ENCODE data around the gene ALG12.

ALG12 gene

DNA sequence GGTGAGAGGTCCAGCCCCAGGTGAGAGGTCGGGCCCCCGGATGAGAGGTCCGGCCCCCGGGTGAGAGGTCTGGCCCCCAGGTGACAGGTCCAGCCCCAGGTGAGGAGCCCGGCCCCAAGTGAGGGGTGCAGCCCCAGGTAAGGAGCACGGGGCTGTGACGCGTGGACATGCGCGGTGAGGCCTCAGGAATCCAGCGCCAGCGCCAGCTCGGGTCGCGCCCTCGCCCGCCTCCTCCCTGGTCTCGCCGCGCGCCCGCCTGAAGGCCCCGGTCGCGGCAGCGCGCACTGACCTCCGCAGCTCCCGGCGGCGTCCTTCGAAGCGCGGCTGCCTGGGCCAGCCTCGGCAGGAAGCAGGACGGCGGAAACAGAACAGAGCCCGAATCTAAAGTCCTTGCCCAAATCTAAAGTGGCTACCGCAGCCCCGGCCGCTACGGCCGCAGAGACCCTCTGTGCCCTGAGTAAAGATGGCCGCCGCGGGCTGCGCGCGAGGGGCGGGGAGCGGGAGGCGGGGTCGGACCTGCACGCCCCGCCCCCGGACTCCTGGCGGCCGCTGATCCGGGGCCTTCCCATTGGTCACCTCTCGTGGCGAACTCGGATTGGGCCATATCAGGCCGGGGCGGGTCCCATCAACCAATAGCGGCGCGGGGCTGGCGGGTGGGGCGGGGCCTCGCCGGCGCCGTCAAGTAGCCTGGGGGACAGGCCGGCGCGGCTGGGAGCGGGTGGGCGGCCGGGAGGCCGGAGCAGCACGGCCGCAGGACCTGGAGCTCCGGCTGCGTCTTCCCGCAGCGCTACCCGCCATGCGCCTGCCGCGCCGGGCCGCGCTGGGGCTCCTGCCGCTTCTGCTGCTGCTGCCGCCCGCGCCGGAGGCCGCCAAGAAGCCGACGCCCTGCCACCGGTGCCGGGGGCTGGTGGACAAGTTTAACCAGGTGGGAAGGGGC is at the start of gene ALG12, which contains the start of gene CRELD2:
ALG12 (minus strand) TSS at position 465 of the 937 bp plus-strand sequence. CDS start 4,673 bp downstream, outside the sequence.
CRELD2 (plus strand) TSS at position 661 of the 937 bp plus-strand sequence; CDS start at position 797, 136 bp downstream.
- peaks cover 24% of the 10 kb centered on the region for H3K36me3 ChIP-seq (ENCODE audit: control insufficient read depth, insufficient read depth, low read length)
- peak within 1 kb of the TSS; percentile 95 for H3K4me3 ChIP-seq (replicated peaks; ENCODE audit: low read depth, low read length)
- no peaks in the 10 kb centered on the region for H3K27me3 ChIP-seq (replicated peaks; ENCODE audit: control insufficient read depth, insufficient read depth, low read length)
- TF ChIP-seq, protein P1, sequence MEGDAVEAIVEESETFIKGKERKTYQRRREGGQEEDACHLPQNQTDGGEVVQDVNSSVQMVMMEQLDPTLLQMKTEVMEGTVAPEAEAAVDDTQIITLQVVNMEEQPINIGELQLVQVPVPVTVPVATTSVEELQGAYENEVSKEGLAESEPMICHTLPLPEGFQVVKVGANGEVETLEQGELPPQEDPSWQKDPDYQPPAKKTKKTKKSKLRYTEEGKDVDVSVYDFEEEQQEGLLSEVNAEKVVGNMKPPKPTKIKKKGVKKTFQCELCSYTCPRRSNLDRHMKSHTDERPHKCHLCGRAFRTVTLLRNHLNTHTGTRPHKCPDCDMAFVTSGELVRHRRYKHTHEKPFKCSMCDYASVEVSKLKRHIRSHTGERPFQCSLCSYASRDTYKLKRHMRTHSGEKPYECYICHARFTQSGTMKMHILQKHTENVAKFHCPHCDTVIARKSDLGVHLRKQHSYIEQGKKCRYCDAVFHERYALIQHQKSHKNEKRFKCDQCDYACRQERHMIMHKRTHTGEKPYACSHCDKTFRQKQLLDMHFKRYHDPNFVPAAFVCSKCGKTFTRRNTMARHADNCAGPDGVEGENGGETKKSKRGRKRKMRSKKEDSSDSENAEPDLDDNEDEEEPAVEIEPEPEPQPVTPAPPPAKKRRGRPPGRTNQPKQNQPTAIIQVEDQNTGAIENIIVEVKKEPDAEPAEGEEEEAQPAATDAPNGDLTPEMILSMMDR (IDR thresholded peaks at IDR 0.05; ENCODE audit: insufficient read depth, low read length, poor library complexity, severe bottlenecking) = no peak
- DNase-seq (ENCODE audit: extremely low read depth, insufficient read length) = peak; percentile 97

DNA sequence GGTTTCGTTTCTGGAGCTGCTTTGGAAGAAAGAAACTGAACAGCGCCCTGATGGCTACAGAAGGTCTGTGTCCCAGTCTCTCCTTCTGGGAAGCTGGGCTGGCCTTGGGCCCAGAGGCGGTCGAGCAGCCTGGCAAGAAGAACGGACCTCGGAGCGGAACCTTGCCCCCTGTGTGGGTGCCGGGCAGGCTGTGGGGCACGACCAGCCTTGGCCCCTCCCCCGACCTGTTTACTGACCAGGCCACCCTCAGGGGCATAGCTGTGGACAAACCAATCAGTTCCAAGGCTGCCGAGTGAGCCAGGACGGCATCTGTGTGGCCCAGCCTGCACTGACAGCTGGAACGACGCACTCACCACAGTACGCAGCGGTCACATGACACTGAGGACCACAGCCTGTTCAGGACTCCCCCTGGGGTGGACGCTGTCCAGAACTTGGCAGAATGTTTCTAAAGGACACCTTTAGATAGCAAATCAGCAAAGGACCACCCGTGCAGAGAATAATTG is 49.5 kb upstream of the ALG12 start:
- H3K36me3 ChIP-seq (ENCODE audit: control insufficient read depth, insufficient read depth, low read length) = peaks cover 13% of the 10 kb centered on the region
- H3K4me3 ChIP-seq (replicated peaks; ENCODE audit: low read depth, low read length) = no peak overlapping the region
- TF ChIP-seq, protein P1 (IDR thresholded peaks at IDR 0.05; ENCODE audit: insufficient read depth, low read length, poor library complexity, severe bottlenecking) = no peak
- DNase-seq (ENCODE audit: extremely low read depth, insufficient read length) = no peak
- H3K27me3 ChIP-seq (replicated peaks; ENCODE audit: control insufficient read depth, insufficient read depth, low read length) = no peaks in the 10 kb centered on the region

DNA sequence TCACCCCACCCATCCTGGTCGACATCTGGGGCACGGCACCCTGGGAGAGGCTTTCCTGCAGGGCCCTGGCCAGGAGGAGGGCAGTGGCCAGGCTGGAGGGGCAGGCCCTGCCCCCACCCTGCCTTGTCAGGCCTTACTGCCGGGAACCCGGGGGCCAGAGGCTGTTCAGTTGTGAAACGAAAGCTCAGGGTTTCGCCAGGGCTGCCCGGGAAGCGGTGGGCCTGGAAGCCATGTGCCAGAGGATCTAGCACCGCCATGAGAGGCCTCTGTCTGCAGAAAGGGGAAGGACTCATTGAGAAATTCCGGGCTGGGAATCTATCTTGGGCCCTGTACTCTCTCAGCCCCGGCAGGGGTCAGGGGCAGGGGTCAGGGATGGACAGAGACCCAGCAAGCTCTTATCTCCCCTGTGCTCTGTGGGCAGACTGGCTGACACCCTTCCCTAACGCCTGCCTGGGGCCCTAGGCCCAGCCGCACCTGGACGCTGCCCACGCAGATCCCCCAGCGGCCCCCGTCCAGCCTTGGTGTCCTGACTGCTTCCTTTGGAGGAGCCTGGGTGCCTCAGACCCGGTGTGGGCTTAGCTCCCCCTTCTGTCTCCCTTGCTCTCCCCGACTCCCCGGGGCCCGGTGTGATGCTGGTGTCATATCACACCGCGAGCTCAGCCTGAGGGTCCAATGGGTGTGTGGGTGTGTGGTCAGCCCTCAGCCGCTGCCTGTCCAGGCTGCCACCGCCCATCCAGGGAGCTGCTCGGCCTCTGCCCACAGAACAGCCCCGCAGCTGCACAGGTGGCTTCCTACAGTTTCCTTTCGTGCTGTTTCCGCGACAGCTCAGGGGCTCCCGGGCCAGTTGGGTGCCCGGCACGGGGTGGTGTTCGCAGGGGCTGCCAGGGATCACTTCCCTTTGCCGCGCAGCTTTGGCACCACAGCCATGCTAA is 48.8 kb upstream of the ALG12 start:
- H3K27me3 ChIP-seq (replicated peaks; ENCODE audit: control insufficient read depth, insufficient read depth, low read length) = no peaks in the 10 kb centered on the region
- DNase-seq (ENCODE audit: extremely low read depth, insufficient read length) = peak; percentile 61
- H3K36me3 ChIP-seq (ENCODE audit: control insufficient read depth, insufficient read depth, low read length) = peaks cover 13% of the 10 kb centered on the region
- TF ChIP-seq, protein P1 (IDR thresholded peaks at IDR 0.05; ENCODE audit: insufficient read depth, low read length, poor library complexity, severe bottlenecking) = peak; percentile 7
- H3K4me3 ChIP-seq (replicated peaks; ENCODE audit: low read depth, low read length) = no peak overlapping the region

DNA sequence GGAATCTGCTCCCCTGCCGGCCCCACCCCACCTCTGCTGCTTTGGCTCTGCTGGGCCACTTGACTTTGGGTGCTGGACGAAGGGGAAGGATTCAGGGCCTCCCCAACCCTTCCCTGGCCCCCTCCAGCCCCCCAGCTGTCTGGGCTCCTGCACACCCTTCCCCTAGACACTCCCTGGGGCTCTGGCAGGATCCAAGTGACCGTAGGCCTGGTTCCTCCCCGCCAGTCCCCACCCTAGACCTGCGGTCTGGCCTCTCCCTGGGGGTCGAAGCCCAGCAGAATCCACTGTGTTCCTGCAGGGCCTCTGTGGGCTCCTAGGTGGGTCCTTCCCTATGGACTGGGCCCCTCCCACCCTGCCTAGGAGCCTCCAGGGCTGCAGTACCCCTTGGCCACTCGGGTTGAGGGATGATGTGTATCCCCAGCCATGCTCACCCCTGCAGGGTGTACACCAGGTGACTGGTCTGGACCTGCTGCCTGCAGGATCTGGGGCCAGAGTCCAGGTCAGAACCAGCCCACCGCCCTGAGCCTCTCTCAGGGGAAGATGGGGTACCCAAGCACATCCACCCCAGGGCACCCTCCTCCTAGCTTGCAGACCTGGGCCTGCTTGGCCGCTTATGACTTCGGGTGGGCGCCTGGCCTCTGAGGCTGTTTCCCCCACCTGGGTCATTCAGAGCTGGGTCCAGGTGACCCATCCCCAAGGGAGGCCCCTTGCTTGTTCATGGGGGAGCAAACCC is 48.0 kb upstream of the ALG12 start:
- TF ChIP-seq, protein P1 (IDR thresholded peaks at IDR 0.05; ENCODE audit: insufficient read depth, low read length, poor library complexity, severe bottlenecking) = no peak
- peak; percentile 30 for DNase-seq (ENCODE audit: extremely low read depth, insufficient read length)
- Histone ChIP-seq H3K36me3 (ENCODE audit: control insufficient read depth, insufficient read depth, low read length) (peaks cover 13% of the 10 kb centered on the region), H3K4me3 (replicated peaks; ENCODE audit: low read depth, low read length) (no peak overlapping the region), H3K27me3 (replicated peaks; ENCODE audit: control insufficient read depth, insufficient read depth, low read length) (no peaks in the 10 kb centered on the region)

Measured in GM06990 (cell line).